Measurements from ENCODE around the gene EIF4EBP2. TPM values are rescaled to one million over a fixed set of nuclear protein-coding genes. Genes with fewer than 3 reads are reported as not detected.

EIF4EBP2 gene
- total and polyA plus RNA-seq, 2 donors from 2014 or later, result 35.8 to 66.6 TPM

- H3K27me3 ChIP-seq (ENCODE audit: control insufficient read depth, insufficient read depth, low read length), result no peaks in the 10 kb centered on the region
- no peaks in the 10 kb centered on the region for H3K9me3 ChIP-seq (ENCODE audit: control insufficient read depth in 2 of 3, insufficient read depth in 1 of 3, low read length in 3 of 3)
- no peaks in the 10 kb centered on the region for H3K4me1 ChIP-seq (ENCODE audit: control insufficient read depth in 2 of 3, insufficient read depth in 2 of 3, low read depth in 1 of 3, low read length in 3 of 3)
- no peak for DNase-seq
- H3K27ac ChIP-seq (ENCODE audit: low read depth in 2 of 2, low read length in 2 of 2), result no peak overlapping the region
- no peak for TF ChIP-seq CTCF (IDR thresholded peaks at IDR 0.05; ENCODE audit: borderline replicate concordance, extremely low read depth, insufficient read depth)
- FAIRE-seq, result no peak
- H3K9ac ChIP-seq (ENCODE audit: low read length in 3 of 3), result no peak overlapping the region
- no peaks in the 10 kb centered on the region for H3K36me3 ChIP-seq (ENCODE audit: control insufficient read depth in 2 of 3, insufficient read depth in 3 of 3, low read length in 3 of 3)
- intact Hi-C loops (cut with DNase I), result no loop called here
- no peak overlapping the region for H3K4me3 ChIP-seq (ENCODE audit: low read length in 3 of 3)
Measured at GRCh38 chr10:70370766-70371165, 33.2 kb upstream of the EIF4EBP2 start.

GRCh38 chr10:70371846-70372245 lies 32.1 kb upstream of the EIF4EBP2 start:
- DNase-seq, result no peak
- H3K9ac ChIP-seq (ENCODE audit: low read length in 3 of 3), result no peak overlapping the region
- H3K4me1 ChIP-seq (ENCODE audit: control insufficient read depth in 2 of 3, insufficient read depth in 2 of 3, low read depth in 1 of 3, low read length in 3 of 3), result no peaks in the 10 kb centered on the region
- intact Hi-C loops (cut with DNase I), result no loop called here
- no peak overlapping the region for H3K27ac ChIP-seq (ENCODE audit: low read depth in 2 of 2, low read length in 2 of 2)
- no peaks in the 10 kb centered on the region for H3K9me3 ChIP-seq (ENCODE audit: control insufficient read depth in 2 of 3, insufficient read depth in 1 of 3, low read length in 3 of 3)
- TF ChIP-seq CTCF (IDR thresholded peaks at IDR 0.05; ENCODE audit: borderline replicate concordance, extremely low read depth, insufficient read depth), result no peak
- H3K27me3 ChIP-seq (ENCODE audit: control insufficient read depth, insufficient read depth, low read length), result no peaks in the 10 kb centered on the region
- H3K4me3 ChIP-seq (ENCODE audit: low read length in 3 of 3), result no peak overlapping the region
- H3K36me3 ChIP-seq (ENCODE audit: control insufficient read depth in 2 of 3, insufficient read depth in 3 of 3, low read length in 3 of 3), result no peaks in the 10 kb centered on the region
- FAIRE-seq, result no peak

- no peak overlapping the region for H3K9ac ChIP-seq (ENCODE audit: low read length in 3 of 3)
- H3K4me3 ChIP-seq (ENCODE audit: low read length in 3 of 3), result no peak overlapping the region
- no peak for TF ChIP-seq CTCF (IDR thresholded peaks at IDR 0.05; ENCODE audit: borderline replicate concordance, extremely low read depth, insufficient read depth)
- no peaks in the 10 kb centered on the region for H3K27me3 ChIP-seq (ENCODE audit: control insufficient read depth, insufficient read depth, low read length)
- H3K27ac ChIP-seq (ENCODE audit: low read depth in 2 of 2, low read length in 2 of 2), result no peak overlapping the region
- H3K36me3 ChIP-seq (ENCODE audit: control insufficient read depth in 2 of 3, insufficient read depth in 3 of 3, low read length in 3 of 3), result no peaks in the 10 kb centered on the region
- peaks cover 0 to 2% (median 0%) of the 10 kb centered on the region in 3 donors for H3K4me1 ChIP-seq (ENCODE audit: control insufficient read depth in 2 of 3, insufficient read depth in 2 of 3, low read depth in 1 of 3, low read length in 3 of 3)
- intact Hi-C loops (cut with DNase I), result no loop called here
- DNase-seq (no peak), FAIRE-seq (no peak)
- peaks cover 0 to 8% (median 0%) of the 10 kb centered on the region in 3 donors for H3K9me3 ChIP-seq (ENCODE audit: control insufficient read depth in 2 of 3, insufficient read depth in 1 of 3, low read length in 3 of 3)
Measured at GRCh38 chr10:70374775-70375614, 28.9 kb upstream of the EIF4EBP2 start.
